Stomach (tissue), 4 donors: Measurements from ENCODE around the gene RTL5.

ENCODE experiments used
- POLR2A ChIP-seq, 4 donors: fragments of 450-650 bp; IDR thresholded peaks; one replicate each; pipeline ENCODE4 v1.6.1; 2016; ENCODE audit warnings: antibody characterized with exemption in 4 of 4, control low read depth in 2 of 4, mild to moderate bottlenecking in 1 of 4, moderate library complexity in 1 of 4
- POLR2AphosphoS5 ChIP-seq, 3 donors: sonication (generic); formaldehyde crosslinking; IDR thresholded peaks; one replicate each; pipeline ENCODE4 v1.6.1; 2016; ENCODE audit warnings: antibody characterized with exemption in 3 of 3
- TF ChIP-seq, protein P1 (sequence below), 7 experiments: fragments of 450-650 bp in 4 of 7; fragments of 200-600 bp in 3 of 7; sonication (generic) in 3 of 7; IDR thresholded peaks; one replicate each; pipeline ENCODE4 v1.5.1; 2016 to 2019; ENCODE audit warnings: antibody characterized with exemption in 7 of 7, control low read depth in 2 of 7, mild to moderate bottlenecking in 1 of 7

DNA sequence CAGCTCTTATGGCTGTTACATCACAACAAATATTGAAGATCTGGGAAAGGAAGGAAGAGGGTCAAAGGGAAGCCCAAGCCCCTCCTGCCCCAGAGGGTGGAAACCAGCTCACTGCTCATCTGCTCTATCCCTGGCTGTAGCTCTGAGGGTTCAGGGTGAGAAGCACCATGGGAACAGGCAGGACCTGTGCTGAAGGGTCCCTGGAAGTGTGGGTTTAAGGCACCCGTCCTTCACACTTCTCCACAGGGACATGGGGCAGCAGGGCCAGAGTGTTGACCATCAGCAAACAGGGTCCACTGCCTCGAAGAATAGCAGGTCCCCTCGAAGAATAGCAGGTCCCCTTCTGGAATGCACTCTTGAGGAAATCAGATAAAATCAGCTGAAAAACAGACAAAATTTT, 4.4 kb downstream of the RTL5 start:
- TF ChIP-seq POLR2A (IDR thresholded peaks at IDR 0.05), result no peak
- TF ChIP-seq, protein P1, sequence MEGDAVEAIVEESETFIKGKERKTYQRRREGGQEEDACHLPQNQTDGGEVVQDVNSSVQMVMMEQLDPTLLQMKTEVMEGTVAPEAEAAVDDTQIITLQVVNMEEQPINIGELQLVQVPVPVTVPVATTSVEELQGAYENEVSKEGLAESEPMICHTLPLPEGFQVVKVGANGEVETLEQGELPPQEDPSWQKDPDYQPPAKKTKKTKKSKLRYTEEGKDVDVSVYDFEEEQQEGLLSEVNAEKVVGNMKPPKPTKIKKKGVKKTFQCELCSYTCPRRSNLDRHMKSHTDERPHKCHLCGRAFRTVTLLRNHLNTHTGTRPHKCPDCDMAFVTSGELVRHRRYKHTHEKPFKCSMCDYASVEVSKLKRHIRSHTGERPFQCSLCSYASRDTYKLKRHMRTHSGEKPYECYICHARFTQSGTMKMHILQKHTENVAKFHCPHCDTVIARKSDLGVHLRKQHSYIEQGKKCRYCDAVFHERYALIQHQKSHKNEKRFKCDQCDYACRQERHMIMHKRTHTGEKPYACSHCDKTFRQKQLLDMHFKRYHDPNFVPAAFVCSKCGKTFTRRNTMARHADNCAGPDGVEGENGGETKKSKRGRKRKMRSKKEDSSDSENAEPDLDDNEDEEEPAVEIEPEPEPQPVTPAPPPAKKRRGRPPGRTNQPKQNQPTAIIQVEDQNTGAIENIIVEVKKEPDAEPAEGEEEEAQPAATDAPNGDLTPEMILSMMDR (IDR thresholded peaks at IDR 0.05), result no peak
- no peak for TF ChIP-seq POLR2AphosphoS5 (IDR thresholded peaks at IDR 0.05)
